Amniotic stem cell (primary cell): ENCODE measurements around the gene CDAN1.

Source experiments
- DNase-seq: peaks from one replicate; lab custom pipeline; 2025; lab: John Stamatoyannopoulos, UW

Gene CDAN1

DNA sequence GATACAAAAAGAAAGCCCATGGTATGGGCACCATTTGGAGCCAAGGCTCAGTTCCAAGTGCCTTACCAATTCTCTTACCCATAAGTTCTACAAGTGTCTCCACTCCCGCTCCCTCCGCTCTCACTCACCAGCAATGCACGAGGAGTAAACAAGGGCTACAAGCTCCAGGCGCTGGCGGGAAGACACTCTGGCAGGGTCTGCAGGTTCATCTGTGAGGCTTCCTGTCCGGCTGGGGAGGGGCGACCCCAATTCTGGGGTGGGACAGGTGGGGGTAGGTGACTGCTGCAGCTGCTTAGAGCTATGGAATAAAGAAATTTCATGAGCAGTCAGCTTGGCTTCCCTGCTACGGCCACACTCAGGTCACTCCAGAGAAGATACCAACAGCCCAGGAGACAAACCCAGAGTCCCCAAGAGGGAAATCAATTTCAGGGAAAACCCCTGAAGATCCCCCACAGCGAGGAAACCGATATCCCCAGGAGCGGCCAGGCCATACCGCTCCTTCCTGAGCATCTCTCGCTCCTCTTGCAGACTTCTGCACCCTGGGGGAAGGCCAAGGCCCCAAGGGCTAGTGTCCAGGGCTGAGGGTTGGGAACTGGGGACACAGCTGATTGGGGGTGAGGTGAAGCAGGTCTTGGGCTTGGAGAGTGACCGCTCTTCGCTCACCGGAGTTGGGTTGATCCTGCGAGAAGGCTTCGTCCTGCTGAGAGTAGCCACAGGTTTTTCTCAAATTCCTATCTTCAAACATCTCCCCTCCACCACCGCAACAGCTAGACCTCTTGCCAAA is 1.4 kb downstream of the CDAN1 start:
- DNase-seq: no peak

DNA sequence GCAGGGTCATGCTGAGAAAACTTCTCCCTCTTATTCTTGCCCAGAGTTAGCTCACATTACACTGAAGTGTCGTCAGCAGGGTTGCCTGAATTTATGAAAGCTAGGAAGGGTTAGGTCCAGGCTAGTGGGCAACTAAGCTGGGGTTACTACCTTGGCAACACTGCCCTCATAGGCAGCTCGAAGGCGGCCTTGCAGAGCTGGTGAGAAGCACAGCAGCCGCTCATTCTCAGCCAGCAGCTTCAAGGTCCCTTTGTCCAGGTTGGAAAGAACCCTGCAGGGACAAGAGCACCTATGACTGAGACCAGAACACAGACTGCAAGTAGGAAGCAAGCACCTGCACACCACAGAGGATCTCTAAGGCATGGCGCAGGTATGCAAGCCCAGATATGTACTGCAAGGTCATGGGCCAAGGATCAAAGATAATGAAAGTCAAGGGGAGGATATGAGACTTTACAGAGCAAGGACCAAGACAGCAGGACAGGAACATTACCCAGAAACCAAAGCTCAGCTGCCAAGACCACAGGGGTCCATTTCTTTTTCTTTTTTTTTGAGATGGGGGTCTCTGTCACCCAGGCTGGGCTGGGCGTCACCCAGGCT is 2.8 kb downstream of the CDAN1 start:
- no peak for DNase-seq

DNA sequence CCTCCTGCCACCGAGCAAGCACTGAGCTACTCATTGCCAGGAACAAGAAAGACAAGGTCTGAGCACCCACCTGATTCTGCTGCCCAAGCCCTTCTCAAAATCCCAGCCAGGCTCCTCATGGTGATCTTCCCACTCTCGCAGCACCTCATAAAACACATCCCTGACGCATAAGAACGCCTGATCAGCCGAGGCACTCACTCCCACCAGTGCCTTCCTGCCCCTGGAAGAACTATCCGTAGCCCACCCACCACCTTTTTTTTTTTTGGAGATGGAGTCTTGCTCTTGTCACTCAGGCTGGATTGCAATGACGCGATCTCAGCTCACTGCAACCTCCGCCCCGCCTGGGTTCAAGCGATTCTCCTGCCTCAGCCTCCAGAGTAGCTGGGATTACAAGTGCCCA is 3.9 kb downstream of the CDAN1 start:
- DNase-seq: no peak

- DNase-seq: no peak
Observed at GRCh38 chr15:42732095-42732827, 4.7 kb downstream of the CDAN1 start.

- no peak for DNase-seq
Observed at GRCh38 chr15:42731461-42731860, 5.5 kb downstream of the CDAN1 start.

GRCh38 chr15:42730536-42730935 is 6.4 kb downstream of the CDAN1 start:
- DNase-seq: no peak

GRCh38 chr15:42730135-42730534 is 6.8 kb downstream of the CDAN1 start:
- no peak for DNase-seq

GRCh38 chr15:42729409-42729808 is 7.5 kb downstream of the CDAN1 start:
- DNase-seq: no peak

- no peak for DNase-seq
Observed at GRCh38 chr15:42728972-42729371, 8.0 kb downstream of the CDAN1 start.

GRCh38 chr15:42728560-42728959 is 8.4 kb downstream of the CDAN1 start:
- DNase-seq: no peak

- DNase-seq: no peak
Observed at GRCh38 chr15:42727750-42728381, 9.1 kb downstream of the CDAN1 start.

DNA sequence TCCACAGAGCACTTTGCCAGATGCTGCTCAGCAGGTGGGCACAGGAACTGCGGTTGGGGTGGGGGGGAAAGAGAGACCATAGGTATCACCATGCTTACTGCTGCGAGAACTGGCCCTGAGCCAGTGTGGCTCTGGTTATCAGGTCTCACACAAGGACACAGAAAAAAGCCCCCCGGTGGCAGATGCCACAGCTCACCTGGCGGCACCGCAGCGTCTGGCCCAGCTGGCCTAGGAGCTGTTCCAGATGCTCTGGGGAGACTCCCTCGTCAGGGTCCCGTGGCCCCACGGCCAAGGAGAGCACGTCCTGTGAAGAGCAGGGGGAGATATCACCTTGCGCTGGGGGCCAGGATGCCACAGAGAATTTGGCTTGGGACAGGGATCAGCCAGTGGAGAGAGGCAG is 10.8 kb downstream of the CDAN1 start:
- DNase-seq: no peak

DNA sequence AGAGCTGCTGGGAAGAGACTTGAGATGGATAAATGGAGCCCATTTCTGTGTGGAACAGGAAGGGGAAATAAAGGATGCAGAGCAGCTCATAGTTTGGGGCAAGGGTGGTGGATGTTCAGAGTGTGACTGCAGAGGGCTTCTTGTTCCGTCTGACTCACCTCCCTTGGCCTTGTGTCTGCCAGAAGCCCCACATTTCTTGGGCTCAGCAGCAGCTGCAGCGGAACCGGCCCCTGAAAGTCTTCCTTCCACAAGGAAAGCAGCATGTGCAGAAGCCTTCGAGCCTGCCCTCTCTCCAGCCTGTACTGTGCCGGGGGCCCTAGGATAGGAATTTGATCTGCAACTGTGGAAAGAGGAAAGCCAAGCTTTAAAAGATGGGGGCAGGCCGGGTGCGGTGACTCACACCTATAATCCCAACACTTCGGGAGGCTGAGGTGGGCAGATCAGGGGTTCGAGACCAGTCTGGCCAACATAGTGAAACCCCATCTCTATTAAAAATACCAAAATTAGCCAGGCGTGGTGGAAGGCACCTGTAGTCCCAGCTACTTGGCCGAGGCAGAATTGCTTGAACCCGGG is 11.5 kb downstream of the CDAN1 start:
- no peak for DNase-seq

DNA sequence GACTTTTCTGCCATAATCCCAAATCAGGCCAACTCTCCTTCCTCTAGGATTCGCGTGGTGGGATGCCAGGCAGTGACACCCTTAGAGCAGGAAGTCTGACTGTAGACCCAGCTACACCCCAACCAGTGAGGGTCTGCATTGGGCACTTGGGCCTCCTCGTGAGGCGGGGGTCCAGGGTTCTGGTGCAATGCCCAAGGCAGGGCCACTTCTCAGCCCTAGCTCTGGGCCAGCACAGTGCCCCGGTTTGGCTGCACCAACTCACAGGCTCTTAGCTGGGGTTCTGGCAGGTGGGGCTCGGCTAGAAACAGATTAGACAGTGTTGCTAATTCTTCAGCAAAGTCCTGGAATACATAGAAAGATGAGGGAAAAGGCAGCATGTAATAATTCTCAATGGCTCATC is 12.7 kb downstream of the CDAN1 start:
- no peak for DNase-seq

DNA sequence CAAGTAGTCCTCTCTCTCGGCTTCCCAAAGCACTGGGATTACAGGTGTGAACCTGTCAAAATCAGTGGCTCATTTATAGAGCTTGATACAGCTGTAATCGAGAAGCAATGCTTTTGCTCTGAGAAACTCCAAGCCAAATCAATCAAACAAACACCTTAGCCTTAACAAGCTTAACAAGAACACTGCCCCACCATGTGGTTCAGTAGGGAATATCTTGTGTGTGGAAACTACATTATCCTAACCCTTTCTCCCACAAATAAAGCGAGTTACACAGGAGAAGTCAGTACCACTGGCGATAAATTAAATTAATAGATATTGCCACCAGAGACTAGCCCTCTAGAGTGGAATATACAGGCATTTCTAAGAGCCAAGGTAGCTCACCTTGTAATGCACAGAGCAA is 13.9 kb downstream of the CDAN1 start:
- DNase-seq: no peak

GRCh38 chr15:42721916-42722315 is 15.0 kb downstream of the CDAN1 start:
- DNase-seq: no peak

GRCh38 chr15:42721016-42721415 is 15.9 kb downstream of the CDAN1 start:
- DNase-seq: no peak

DNA sequence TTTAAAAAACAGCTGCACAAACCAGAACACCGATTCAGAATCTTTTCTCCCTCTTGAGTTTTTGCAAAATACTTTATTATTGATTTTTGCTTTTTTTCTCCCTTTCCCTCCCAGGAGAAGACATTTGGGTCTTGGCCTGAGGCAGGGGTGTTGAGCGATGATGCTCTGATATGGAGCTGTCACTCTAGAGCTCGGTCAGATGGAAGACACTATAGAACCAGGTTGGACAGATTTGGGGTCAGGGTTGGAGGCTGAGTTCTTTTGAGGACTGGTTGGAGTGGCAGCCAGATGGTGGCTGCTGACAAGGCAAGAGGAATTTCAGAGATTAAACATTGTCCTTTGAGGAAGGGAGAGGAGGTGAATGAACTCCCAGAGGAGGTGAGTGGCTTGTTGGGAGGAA is 16.9 kb downstream of the CDAN1 start:
- no peak for DNase-seq

- no peak for DNase-seq
Observed at GRCh38 chr15:42719043-42719442, 17.9 kb downstream of the CDAN1 start.

- no peak for DNase-seq
Observed at GRCh38 chr15:42716626-42717025, 20.3 kb downstream of the CDAN1 start.

- DNase-seq: no peak
Observed at GRCh38 chr15:42716125-42716524, 20.8 kb downstream of the CDAN1 start.

- DNase-seq: no peak
Observed at GRCh38 chr15:42712584-42712983, 24.3 kb downstream of the CDAN1 start.
